Natural killer cell (primary cell): ENCODE measurements around the gene TANGO2. TPM values are rescaled to one million over a fixed set of nuclear protein-coding genes. Genes with fewer than 3 reads are reported as not detected.

Experiments
- ATAC-seq, 3 donors: fragments of 150-1000 bp in 2 of 3; fragments of 200-7000 bp in 1 of 3; cut with Tn5 transposase; 1 replicate in 1 of 3; 2 replicates in 2 of 3; pipeline ENCODE4 v1.10.0; 2021; ENCODE audit warnings: mild to moderate bottlenecking in 2 of 3, moderate library complexity in 2 of 3
- DNase-seq, 2 donors: peaks; one replicate each; pipeline versions ENCODE4 v3.0.0 to v3.0.0-alpha.2; 2013 to 2021; ENCODE audit warnings: mixed read lengths in 1 of 2
- H3K27ac ChIP-seq: one replicate; pipeline ENCODE4 v1.5.1; 2013; ENCODE audit warnings: mild to moderate bottlenecking, low read length
- H3K27me3 ChIP-seq: one replicate; pipeline ENCODE4 v1.6.1; 2013; ENCODE audit warnings: low read length; ENCODE audit not compliant: control insufficient read depth, insufficient read depth
- H3K36me3 ChIP-seq: one replicate; pipeline ENCODE4 v1.6.1; 2013; ENCODE audit warnings: low read length; ENCODE audit not compliant: control insufficient read depth, insufficient read depth
- H3K4me1 ChIP-seq: one replicate; pipeline ENCODE4 v1.6.1; 2013; ENCODE audit warnings: low read length; ENCODE audit not compliant: control insufficient read depth, insufficient read depth
- H3K4me3 ChIP-seq: one replicate; pipeline ENCODE4 v1.5.1; 2013; ENCODE audit warnings: low read length
- H3K9me3 ChIP-seq: one replicate; pipeline ENCODE4 v1.6.1; 2013; ENCODE audit warnings: low read length; ENCODE audit not compliant: control insufficient read depth, insufficient read depth
- H3K27ac Mint-ChIP-seq, 2 donors: one replicate each; pipeline ENCODE4 v1.8.0; 2022; ENCODE audit warnings: mild to moderate bottlenecking in 2 of 2, mixed read lengths in 2 of 2, moderate library complexity in 1 of 2
- H3K27me3 Mint-ChIP-seq, 2 donors: one replicate each; pipeline ENCODE4 v1.8.0; 2022; ENCODE audit warnings: low read depth in 2 of 2, mixed read lengths in 2 of 2
- H3K36me3 Mint-ChIP-seq: one replicate; pipeline ENCODE4 v1.8.0; 2022; ENCODE audit warnings: mixed read lengths
- H3K4me1 Mint-ChIP-seq, 2 donors: one replicate each; pipeline ENCODE4 v1.8.0; 2022; ENCODE audit warnings: mixed read lengths in 2 of 2
- H3K4me3 Mint-ChIP-seq: one replicate; pipeline ENCODE4 v1.8.0; 2022; ENCODE audit warnings: mild to moderate bottlenecking, moderate library complexity, mixed read lengths
- H3K9me3 Mint-ChIP-seq, 2 donors: one replicate each; pipeline ENCODE4 v1.8.0; 2022; ENCODE audit warnings: mixed read lengths in 2 of 2
- WGBS: methylation state at CpG from one replicate; pipeline ENCODE4 v1.1.7; 2013; ENCODE audit warnings: missing lambda C conversion rate; ENCODE audit not compliant: insufficient coverage; 5-methylcytosine and 5-hydroxymethylcytosine counted together
- intact Hi-C: fragments of 100-400 bp; cut with micrococcal nuclease; formaldehyde crosslinking; loops from one replicate; pipeline ENCODE4 v1.14.2; 2022
- total RNA-seq, 4 donors: library from RNA; stranded (reverse); fragments of 120-200 nt in 1 of 4; gene quantifications; one replicate each; pipeline versions ENCODE4 v1.2.3 to v1.2.4, GENCODE V29; 2013 to 2022
- TF ChIP-seq, protein P1 (sequence below): fragments of 200-600 bp; IDR thresholded peaks from one replicate; pipeline ENCODE4 v1.8.0; 2022; ENCODE audit warnings: antibody characterized with exemption

The TANGO2 gene
- total RNA-seq, 3 donors from 2014 or later (not counting 1 experiment from before 2014, with no cell fraction given), result 33.3 to 53.0 (median 46.2) TPM

- intact Hi-C loops, result loop anchor here (5.0 kb wide), 1 partner anchor 38 kb away; no protein-coding TSS in a partner anchor
- no peak for ATAC-seq
- no peaks in the 10 kb centered on the region for H3K36me3 Mint-ChIP-seq
- peaks cover 54 to 58% of the 10 kb centered on the region in 2 donors for H3K4me1 Mint-ChIP-seq
- H3K9me3 Mint-ChIP-seq, result no peaks in the 10 kb centered on the region
- H3K27ac Mint-ChIP-seq, result peak overlapping the region in 1 of 2 donors; percentile 31
- peak in 1 of 2 donors; percentile 47 for DNase-seq
- TF ChIP-seq, protein P1, sequence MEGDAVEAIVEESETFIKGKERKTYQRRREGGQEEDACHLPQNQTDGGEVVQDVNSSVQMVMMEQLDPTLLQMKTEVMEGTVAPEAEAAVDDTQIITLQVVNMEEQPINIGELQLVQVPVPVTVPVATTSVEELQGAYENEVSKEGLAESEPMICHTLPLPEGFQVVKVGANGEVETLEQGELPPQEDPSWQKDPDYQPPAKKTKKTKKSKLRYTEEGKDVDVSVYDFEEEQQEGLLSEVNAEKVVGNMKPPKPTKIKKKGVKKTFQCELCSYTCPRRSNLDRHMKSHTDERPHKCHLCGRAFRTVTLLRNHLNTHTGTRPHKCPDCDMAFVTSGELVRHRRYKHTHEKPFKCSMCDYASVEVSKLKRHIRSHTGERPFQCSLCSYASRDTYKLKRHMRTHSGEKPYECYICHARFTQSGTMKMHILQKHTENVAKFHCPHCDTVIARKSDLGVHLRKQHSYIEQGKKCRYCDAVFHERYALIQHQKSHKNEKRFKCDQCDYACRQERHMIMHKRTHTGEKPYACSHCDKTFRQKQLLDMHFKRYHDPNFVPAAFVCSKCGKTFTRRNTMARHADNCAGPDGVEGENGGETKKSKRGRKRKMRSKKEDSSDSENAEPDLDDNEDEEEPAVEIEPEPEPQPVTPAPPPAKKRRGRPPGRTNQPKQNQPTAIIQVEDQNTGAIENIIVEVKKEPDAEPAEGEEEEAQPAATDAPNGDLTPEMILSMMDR, result no peak
- H3K4me1 ChIP-seq, result peaks cover 66% of the 10 kb centered on the region
- H3K4me3 ChIP-seq, result no peak overlapping the region
- no peaks in the 10 kb centered on the region for H3K9me3 ChIP-seq
- no peak overlapping the region for H3K27ac ChIP-seq
- H3K27me3 ChIP-seq, result no peaks in the 10 kb centered on the region
- H3K27me3 Mint-ChIP-seq, result no peaks in the 10 kb centered on the region
- whole genome bisulfite sequencing, result 90% methylated on average over 23 of the region's 23 CpGs
- no peak overlapping the region for H3K4me3 Mint-ChIP-seq
- peaks cover 33% of the 10 kb centered on the region for H3K36me3 ChIP-seq
Measured at GRCh38 chr22:20084547-20085413, 63.9 kb downstream of the TANGO2 start.

- Histone ChIP-seq H3K36me3 (peaks cover 41% of the 10 kb centered on the region), H3K27me3 (no peaks in the 10 kb centered on the region), H3K9me3 (no peaks in the 10 kb centered on the region), H3K4me1 (peaks cover 72% of the 10 kb centered on the region), H3K27ac (no peak overlapping the region), H3K4me3 (no peak overlapping the region)
- intact Hi-C loops, result no loop called here
- DNase-seq (no peak), ATAC-seq (no peak)
- over 99% methylated on average over 20 of the region's 20 CpGs for WGBS
- Mint-ChIP-seq H3K4me1 (peaks cover 58 to 59% of the 10 kb centered on the region in 2 donors), H3K9me3 (no peaks in the 10 kb centered on the region), H3K27me3 (no peaks in the 10 kb centered on the region), H3K36me3 (no peaks in the 10 kb centered on the region), H3K27ac (no peak overlapping the region), H3K4me3 (no peak overlapping the region)
- TF ChIP-seq, protein P1, result no peak
Measured at GRCh38 chr22:20085651-20086050, 64.7 kb downstream of the TANGO2 start.

DNA sequence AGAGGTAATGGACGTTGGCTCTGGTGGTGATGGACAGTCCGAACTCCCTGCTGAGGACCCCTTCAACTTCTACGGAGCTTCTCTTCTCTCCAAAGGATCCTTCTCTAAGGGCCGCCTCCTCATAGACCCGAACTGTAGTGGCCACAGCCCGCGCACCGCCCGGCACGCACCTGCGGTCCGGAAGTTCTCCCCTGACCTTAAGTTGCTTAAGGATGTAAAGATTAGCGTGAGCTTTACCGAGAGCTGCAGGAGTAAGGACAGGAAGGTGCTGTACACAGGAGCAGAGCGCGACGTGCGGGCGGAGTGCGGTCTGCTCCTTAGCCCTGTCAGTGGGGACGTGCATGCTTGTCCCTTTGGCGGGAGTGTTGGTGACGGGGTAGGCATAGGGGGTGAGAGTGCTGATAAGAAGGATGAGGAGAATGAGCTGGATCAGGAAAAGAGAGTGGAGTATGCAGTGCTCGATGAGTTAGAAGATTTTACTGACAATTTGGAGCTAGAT lies 65.2 kb downstream of the TANGO2 start:
- peaks cover 44% of the 10 kb centered on the region for H3K36me3 ChIP-seq
- Mint-ChIP-seq H3K4me1 (peaks cover 59% of the 10 kb centered on the region in 2 donors), H3K27me3 (no peaks in the 10 kb centered on the region), H3K4me3 (peak overlapping the region; percentile 54), H3K27ac (no peak overlapping the region), H3K9me3 (no peaks in the 10 kb centered on the region), H3K36me3 (peaks cover 3% of the 10 kb centered on the region)
- TF ChIP-seq, protein P1, result no peak
- H3K27ac ChIP-seq, result no peak overlapping the region
- intact Hi-C loops, result no loop called here
- no peaks in the 10 kb centered on the region for H3K27me3 ChIP-seq
- H3K4me1 ChIP-seq, result peaks cover 72% of the 10 kb centered on the region
- 98% methylated on average over 24 of the region's 24 CpGs for WGBS
- H3K4me3 ChIP-seq, result no peak overlapping the region
- DNase-seq (no peak), ATAC-seq (no peak)
- H3K9me3 ChIP-seq, result no peaks in the 10 kb centered on the region
